ENCODE data around the gene CAMLG. TPM values are rescaled to one million over a fixed set of nuclear protein-coding genes. Genes with fewer than 3 reads are reported as not detected.

Gene CAMLG
- total RNA-seq, 1 donor from 2014 or later = 43.4 TPM

DNA sequence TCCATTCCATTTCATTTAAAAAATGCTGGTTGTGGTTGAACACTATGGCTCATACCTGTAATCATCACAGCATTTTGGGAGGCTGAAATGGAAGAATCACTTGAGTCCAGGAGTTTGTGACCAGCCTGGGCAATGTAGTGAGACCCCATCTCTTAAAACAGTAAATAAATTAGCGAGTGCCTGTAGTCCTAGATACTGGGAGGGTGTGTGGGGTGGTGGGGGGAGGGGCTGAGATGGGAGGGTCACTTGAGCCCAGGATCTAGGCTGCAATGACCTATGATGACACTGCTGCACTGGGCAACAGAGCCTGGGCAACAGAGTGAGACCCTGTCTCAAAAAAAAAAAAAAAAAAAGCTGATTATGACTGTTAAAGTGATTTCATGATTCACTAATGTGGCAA is 49.3 kb downstream of the CAMLG start:
- H3K4me3 Mint-ChIP-seq = no peak overlapping the region
- H3K9me3 Mint-ChIP-seq = no peaks in the 10 kb centered on the region
- TF ChIP-seq, protein P1, sequence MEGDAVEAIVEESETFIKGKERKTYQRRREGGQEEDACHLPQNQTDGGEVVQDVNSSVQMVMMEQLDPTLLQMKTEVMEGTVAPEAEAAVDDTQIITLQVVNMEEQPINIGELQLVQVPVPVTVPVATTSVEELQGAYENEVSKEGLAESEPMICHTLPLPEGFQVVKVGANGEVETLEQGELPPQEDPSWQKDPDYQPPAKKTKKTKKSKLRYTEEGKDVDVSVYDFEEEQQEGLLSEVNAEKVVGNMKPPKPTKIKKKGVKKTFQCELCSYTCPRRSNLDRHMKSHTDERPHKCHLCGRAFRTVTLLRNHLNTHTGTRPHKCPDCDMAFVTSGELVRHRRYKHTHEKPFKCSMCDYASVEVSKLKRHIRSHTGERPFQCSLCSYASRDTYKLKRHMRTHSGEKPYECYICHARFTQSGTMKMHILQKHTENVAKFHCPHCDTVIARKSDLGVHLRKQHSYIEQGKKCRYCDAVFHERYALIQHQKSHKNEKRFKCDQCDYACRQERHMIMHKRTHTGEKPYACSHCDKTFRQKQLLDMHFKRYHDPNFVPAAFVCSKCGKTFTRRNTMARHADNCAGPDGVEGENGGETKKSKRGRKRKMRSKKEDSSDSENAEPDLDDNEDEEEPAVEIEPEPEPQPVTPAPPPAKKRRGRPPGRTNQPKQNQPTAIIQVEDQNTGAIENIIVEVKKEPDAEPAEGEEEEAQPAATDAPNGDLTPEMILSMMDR (conservative IDR thresholded peaks at IDR 0.05) = no peak
- peaks cover 20% of the 10 kb centered on the region for H3K36me3 Mint-ChIP-seq (ENCODE audit: low read depth)
- H3K27ac Mint-ChIP-seq (ENCODE audit: unreplicated experiment) = no peak overlapping the region
- no peaks in the 10 kb centered on the region for H3K4me1 Mint-ChIP-seq
- H3K27me3 Mint-ChIP-seq (ENCODE audit: low read depth) = no peaks in the 10 kb centered on the region
- DNase-seq (ENCODE audit: low read depth, low spot score) = no peak

DNA sequence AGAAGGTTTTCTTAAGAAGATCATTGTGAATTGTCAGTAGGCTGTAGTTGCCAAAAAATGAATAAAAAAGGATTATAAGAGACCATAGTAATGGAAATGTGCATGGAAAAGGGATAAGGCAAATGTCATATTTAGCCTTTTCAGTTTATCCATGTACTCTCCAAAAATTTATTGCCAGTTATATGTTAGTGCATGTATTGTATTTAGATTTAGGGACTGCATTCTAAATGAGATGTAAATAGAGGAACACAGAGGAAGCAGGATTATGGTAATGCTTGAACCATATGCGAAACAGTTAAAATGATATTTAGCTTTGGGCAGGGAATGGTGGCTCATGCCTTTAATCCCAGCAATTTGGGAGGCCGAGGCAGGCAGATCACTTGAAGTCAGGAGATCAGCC is 53.2 kb downstream of the CAMLG start:
- Mint-ChIP-seq H3K36me3 (ENCODE audit: low read depth) (peaks cover 27% of the 10 kb centered on the region), H3K27ac (ENCODE audit: unreplicated experiment) (no peak overlapping the region), H3K4me3 (no peak overlapping the region)

DNA sequence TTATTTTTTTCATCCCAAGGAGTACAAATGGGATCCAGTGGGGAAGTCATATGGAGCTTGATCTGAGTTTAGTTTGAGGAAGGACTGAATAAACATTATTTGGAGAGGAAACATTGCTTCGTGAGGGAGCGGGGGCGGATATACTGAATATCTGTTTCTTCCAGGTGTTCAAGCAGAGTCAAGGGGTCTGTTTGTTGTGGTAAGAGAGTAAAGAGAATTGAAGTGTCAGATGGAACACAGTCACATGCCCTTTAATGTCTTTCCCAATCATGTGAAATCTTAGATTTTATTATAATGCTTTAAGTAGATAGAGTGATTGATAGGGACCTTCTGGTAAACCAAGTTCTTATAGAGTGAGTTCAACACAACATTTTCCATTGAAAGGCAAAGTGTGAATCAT is 53.9 kb downstream of the CAMLG start:
- H3K27me3 Mint-ChIP-seq (ENCODE audit: low read depth) = no peaks in the 10 kb centered on the region
- H3K4me1 Mint-ChIP-seq = no peaks in the 10 kb centered on the region
- DNase-seq (ENCODE audit: low read depth, low spot score) = no peak
- H3K4me3 Mint-ChIP-seq = no peak overlapping the region
- TF ChIP-seq, protein P1 (conservative IDR thresholded peaks at IDR 0.05) = no peak
- no peaks in the 10 kb centered on the region for H3K9me3 Mint-ChIP-seq
- H3K27ac Mint-ChIP-seq (ENCODE audit: unreplicated experiment) = no peak overlapping the region
- peaks cover 22% of the 10 kb centered on the region for H3K36me3 Mint-ChIP-seq (ENCODE audit: low read depth)

More for the DNA sequence above, 53.2 kb downstream of the CAMLG start:
- Mint-ChIP-seq H3K27me3 (ENCODE audit: low read depth) (no peaks in the 10 kb centered on the region), H3K9me3 (no peaks in the 10 kb centered on the region), H3K4me1 (no peaks in the 10 kb centered on the region)
- DNase-seq (ENCODE audit: low read depth, low spot score) = no peak
- TF ChIP-seq, protein P1 (conservative IDR thresholded peaks at IDR 0.05) = no peak

DNA sequence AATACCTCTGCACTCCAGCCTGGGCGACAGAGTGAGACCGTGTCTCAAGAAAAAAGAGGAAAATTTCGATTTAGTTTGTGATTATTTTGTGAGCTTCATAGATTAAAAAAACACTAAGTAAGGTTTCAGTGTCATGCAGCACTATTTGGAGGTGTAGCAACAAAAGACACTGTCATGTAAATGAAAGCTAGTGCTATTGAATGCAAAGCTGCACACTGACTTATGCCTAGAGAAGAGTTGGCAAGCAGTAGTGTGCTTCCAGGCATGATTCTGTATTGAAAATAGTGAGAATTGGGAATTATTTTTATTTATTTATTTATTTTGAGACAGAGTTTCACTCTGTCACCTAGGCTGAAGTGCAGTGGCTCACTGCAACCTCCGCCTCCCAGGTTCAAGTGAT is 54.8 kb downstream of the CAMLG start:
- H3K27me3 Mint-ChIP-seq (ENCODE audit: low read depth) = no peaks in the 10 kb centered on the region
- no peak overlapping the region for H3K27ac Mint-ChIP-seq (ENCODE audit: unreplicated experiment)
- no peaks in the 10 kb centered on the region for H3K9me3 Mint-ChIP-seq
- no peaks in the 10 kb centered on the region for H3K4me1 Mint-ChIP-seq
- no peak overlapping the region for H3K4me3 Mint-ChIP-seq
- H3K36me3 Mint-ChIP-seq (ENCODE audit: low read depth) = peaks cover 22% of the 10 kb centered on the region
- TF ChIP-seq, protein P1 (conservative IDR thresholded peaks at IDR 0.05) = no peak
- no peak for DNase-seq (ENCODE audit: low read depth, low spot score)

DNA sequence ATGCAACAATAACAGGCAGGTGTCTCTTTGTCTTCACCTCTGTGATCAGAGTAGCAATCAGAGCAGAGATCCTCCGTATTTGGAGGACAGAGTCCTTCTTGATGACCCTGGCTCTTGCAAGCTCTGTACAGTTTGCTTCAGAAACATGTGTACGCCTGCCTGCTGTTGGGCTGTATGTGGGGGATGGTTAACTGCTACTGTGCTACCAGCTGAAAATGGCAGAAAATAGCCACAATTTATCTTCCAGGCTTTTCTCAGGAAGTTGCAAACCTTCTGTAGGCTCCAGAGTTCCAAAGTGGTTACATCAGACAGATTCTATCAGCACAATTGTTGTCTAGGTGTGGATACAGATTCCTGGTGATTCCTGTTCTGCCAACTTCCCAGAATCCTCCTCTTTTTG is 55.7 kb downstream of the CAMLG start:
- Mint-ChIP-seq H3K27ac (ENCODE audit: unreplicated experiment) (no peak overlapping the region), H3K9me3 (no peaks in the 10 kb centered on the region), H3K27me3 (ENCODE audit: low read depth) (no peaks in the 10 kb centered on the region), H3K36me3 (ENCODE audit: low read depth) (peaks cover 22% of the 10 kb centered on the region), H3K4me1 (no peaks in the 10 kb centered on the region), H3K4me3 (no peak overlapping the region)
- DNase-seq (ENCODE audit: low read depth, low spot score) = no peak
- TF ChIP-seq, protein P1 (conservative IDR thresholded peaks at IDR 0.05) = no peak

DNA sequence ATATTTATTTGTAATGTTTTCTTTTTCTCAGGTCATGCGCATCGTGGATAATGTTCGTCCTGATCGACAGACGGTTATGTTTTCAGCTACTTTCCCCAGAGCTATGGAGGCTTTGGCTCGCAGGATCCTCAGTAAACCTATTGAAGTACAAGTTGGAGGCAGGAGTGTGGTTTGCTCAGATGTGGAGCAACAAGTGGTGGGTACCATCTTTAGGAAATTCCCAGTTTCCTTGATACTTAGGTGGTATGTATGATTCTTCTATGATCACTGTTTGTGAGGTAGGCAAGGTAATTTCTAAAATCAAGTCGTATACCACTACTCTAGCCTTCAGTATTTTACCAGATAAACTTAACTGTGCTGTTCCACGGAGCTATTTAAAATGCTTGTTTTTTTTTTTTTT is 56.5 kb downstream of the CAMLG start:
- Mint-ChIP-seq H3K36me3 (ENCODE audit: low read depth) (peaks cover 22% of the 10 kb centered on the region), H3K4me1 (no peaks in the 10 kb centered on the region), H3K9me3 (no peaks in the 10 kb centered on the region), H3K27ac (ENCODE audit: unreplicated experiment) (no peak overlapping the region), H3K27me3 (ENCODE audit: low read depth) (no peaks in the 10 kb centered on the region), H3K4me3 (no peak overlapping the region)
- DNase-seq (ENCODE audit: low read depth, low spot score) = no peak
- TF ChIP-seq, protein P1 (conservative IDR thresholded peaks at IDR 0.05) = no peak

All from neural crest cell (in vitro differentiated cells).